Stomach (tissue), 9 donors: ENCODE measurements around the gene GFY. TPM values are rescaled to one million over a fixed set of nuclear protein-coding genes. Genes with fewer than 3 reads are reported as not detected.

Source experiments
- DNase-seq, 2 donors: peaks; one replicate each; pipeline versions ENCODE4 v3.0.0 to v3.0.0-alpha.2; 2013 to 2019
- H3K27ac ChIP-seq, 5 donors: fragments of 200-600 bp in 4 of 5; sonication (generic) in 4 of 5; one replicate each; pipeline ENCODE4 v1.5.1; 2013 to 2019; ENCODE audit warnings: mild to moderate bottlenecking in 1 of 5, moderate library complexity in 1 of 5
- H3K27me3 ChIP-seq, 3 donors: fragments of 200-600 bp; sonication (generic); one replicate each; pipeline ENCODE4 v1.5.1; 2017 to 2019; ENCODE audit warnings: mixed run types in 1 of 3
- H3K36me3 ChIP-seq, 4 donors: fragments of 200-600 bp; sonication (generic); 1 replicate in 3 of 4; 2 replicates in 1 of 4; pipeline ENCODE4 v1.5.1; 2016 to 2019
- H3K4me1 ChIP-seq, 4 donors: fragments of 200-600 bp; sonication (generic); one replicate each; pipeline ENCODE4 v1.5.1; 2016 to 2019
- H3K4me3 ChIP-seq, 4 donors: fragments of 200-600 bp; sonication (generic) in 3 of 4; one replicate each; pipeline ENCODE4 v1.5.1; 2016 to 2019; ENCODE audit warnings: mild to moderate bottlenecking in 1 of 4
- H3K9me3 ChIP-seq, 4 donors: fragments of 200-600 bp; sonication (generic); one replicate each; pipeline ENCODE4 v1.5.1; 2016 to 2019
- CTCF ChIP-seq, 7 experiments: fragments of 450-650 bp in 4 of 7; fragments of 200-600 bp in 3 of 7; sonication (generic) in 3 of 7; IDR thresholded peaks; one replicate each; pipeline ENCODE4 v1.5.1; 2016 to 2019; ENCODE audit warnings: antibody characterized with exemption in 7 of 7, control low read depth in 2 of 7, mild to moderate bottlenecking in 1 of 7
- EP300 ChIP-seq: sonication (generic); formaldehyde crosslinking; IDR thresholded peaks from one replicate; pipeline ENCODE4 v1.6.1; 2017; ENCODE audit warnings: antibody characterized with exemption
- POLR2A ChIP-seq, 4 donors: fragments of 450-650 bp; IDR thresholded peaks; one replicate each; pipeline ENCODE4 v1.6.1; 2016; ENCODE audit warnings: antibody characterized with exemption in 4 of 4, control low read depth in 2 of 4, mild to moderate bottlenecking in 1 of 4, moderate library complexity in 1 of 4
- POLR2AphosphoS5 ChIP-seq, 3 donors: sonication (generic); formaldehyde crosslinking; IDR thresholded peaks; one replicate each; pipeline ENCODE4 v1.6.1; 2016; ENCODE audit warnings: antibody characterized with exemption in 3 of 3
- WGBS, 5 donors: extraction: QIAGEN DNeasy Blood & Tissue Kit in 3 of 5; methylation state at CpG; one replicate each; pipeline versions ENCODE4 v1.1.5 to v1.1.7; 2013 to 2018; 5-methylcytosine and 5-hydroxymethylcytosine counted together
- intact Hi-C: fragments of 100-400 bp; cut with DNase I; formaldehyde crosslinking; loops from one replicate; pipeline ENCODE4 v1.15.1; 2023; ENCODE audit warnings: low total_unique reads
- polyA plus RNA-seq, 3 donors: library from polyadenylated mRNA; stranded (reverse); fragments of 200-250 nt; gene quantifications; one replicate each; pipeline ENCODE4 v1.2.3, GENCODE V29; 2013
- total RNA-seq, 5 donors: library from RNA; depleted of rRNA; stranded (reverse); fragments of >200 nt; gene quantifications; one replicate each; pipeline versions ENCODE4 v1.1.0 to v1.2.3, GENCODE V29; 2014 to 2016
- donor health status: healthy with polysubstance abuse.
- donor health status: Bipolar disorder and iron deficiency.
- donor health status: healthy.

Gene GFY
- total and polyA plus RNA-seq, 8 donors: not detected

GRCh38 chr19:49390929-49391359 is 34.2 kb upstream of the GFY start:
- Histone ChIP-seq H3K36me3 (no peaks in the 10 kb centered on the region), H3K27me3 (peaks cover 0 to 60% (median 10%) of the 10 kb centered on the region in 3 donors), H3K4me1 (peaks cover 0 to 13% (median 1%) of the 10 kb centered on the region in 4 donors), H3K4me3 (no peak overlapping the region), H3K27ac (no peak overlapping the region), H3K9me3 (no peaks in the 10 kb centered on the region)
- 30 to 52% (median 35%) methylated on average over 9 of the region's 9 CpGs for WGBS, 5 donors
- intact Hi-C loops: loop anchor here (5.0 kb wide), 1 partner anchor 51 kb away; the partner anchor contains the start of gene SLC17A7
- peak in 1 of 2 donors; percentile 34 for DNase-seq
- no peak for TF ChIP-seq POLR2AphosphoS5 (IDR thresholded peaks at IDR 0.05)
- no peak for TF ChIP-seq POLR2A (IDR thresholded peaks at IDR 0.05)
- no peak for TF ChIP-seq EP300
- no peak for TF ChIP-seq CTCF (IDR thresholded peaks at IDR 0.05)

- intact Hi-C loops: loop anchor here (5.0 kb wide), 1 partner anchor 51 kb away; the partner anchor contains the start of gene SLC17A7
- H3K27me3 ChIP-seq: peaks cover 0 to 63% (median 10%) of the 10 kb centered on the region in 3 donors
- 20 to 25% (median 23%) methylated on average over 13 to 14 of the region's 14 CpGs for WGBS, 5 donors
- peak; percentile 82 to 93 for DNase-seq
- peaks cover 0 to 13% (median 1%) of the 10 kb centered on the region in 4 donors for H3K4me1 ChIP-seq
- no peak overlapping the region for H3K27ac ChIP-seq
- TF ChIP-seq EP300 (no peak), CTCF (IDR thresholded peaks at IDR 0.05) (peak in 6 of 7 experiments; percentile 31 to 91 (median 79)), POLR2AphosphoS5 (IDR thresholded peaks at IDR 0.05) (peak in 1 of 3 donors; percentile 68)
- H3K9me3 ChIP-seq: no peaks in the 10 kb centered on the region
- H3K4me3 ChIP-seq: no peak overlapping the region
- no peaks in the 10 kb centered on the region for H3K36me3 ChIP-seq
These were observed 33.4 kb upstream of the GFY start for GRCh38 chr19:49391581-49392399.

DNA sequence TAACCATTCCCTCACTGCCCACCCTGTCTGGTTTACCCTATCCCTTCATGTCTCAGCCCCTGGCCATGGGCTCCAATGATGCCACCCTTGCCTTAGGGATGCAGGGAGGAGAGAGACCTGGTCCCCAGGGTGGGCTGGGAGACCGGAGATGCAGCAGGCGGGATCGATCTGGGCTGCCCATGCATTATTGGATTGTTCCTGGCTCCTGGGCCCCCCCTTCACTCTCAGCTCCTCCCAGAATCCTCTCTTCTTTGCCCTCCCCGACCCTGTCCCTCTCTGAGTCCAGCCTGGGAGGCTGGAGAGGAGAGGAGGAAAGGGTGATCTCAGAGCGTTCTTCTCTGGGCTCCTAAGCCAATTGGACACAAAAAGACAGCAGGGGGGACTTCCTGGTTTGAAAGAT is 31.3 kb upstream of the GFY start:
- Histone ChIP-seq H3K4me3 (no peak overlapping the region), H3K27me3 (peaks cover 0 to 66% (median 7%) of the 10 kb centered on the region in 3 donors), H3K36me3 (no peaks in the 10 kb centered on the region), H3K9me3 (no peaks in the 10 kb centered on the region), H3K27ac (no peak overlapping the region), H3K4me1 (peaks cover 0 to 6% (median 1%) of the 10 kb centered on the region in 4 donors)
- WGBS, 5 donors: 51 to 64% (median 61%) methylated on average over 5 of the region's 5 CpGs
- TF ChIP-seq POLR2A (IDR thresholded peaks at IDR 0.05): no peak
- TF ChIP-seq POLR2AphosphoS5 (IDR thresholded peaks at IDR 0.05): no peak
- no peak for TF ChIP-seq EP300
- no peak for TF ChIP-seq CTCF (IDR thresholded peaks at IDR 0.05)
- intact Hi-C loops: loop anchor here (5.0 kb wide), 1 partner anchor 48 kb away; the partner anchor contains the start of gene SLC17A7
- DNase-seq: no peak

GRCh38 chr19:49395581-49396407 is 29.4 kb upstream of the GFY start:
- DNase-seq: no peak
- Histone ChIP-seq H3K4me3 (no peak overlapping the region), H3K27ac (no peak overlapping the region), H3K9me3 (no peaks in the 10 kb centered on the region), H3K4me1 (peaks cover 0 to 6% (median 1%) of the 10 kb centered on the region in 4 donors), H3K36me3 (no peaks in the 10 kb centered on the region), H3K27me3 (peaks cover 0 to 55% (median 7%) of the 10 kb centered on the region in 3 donors)
- WGBS, 5 donors: 68 to 78% (median 74%) methylated on average over 13 to 15 of the region's 15 CpGs
- TF ChIP-seq POLR2AphosphoS5 (IDR thresholded peaks at IDR 0.05): no peak
- TF ChIP-seq CTCF (IDR thresholded peaks at IDR 0.05): no peak
- TF ChIP-seq EP300: no peak
- no peak for TF ChIP-seq POLR2A (IDR thresholded peaks at IDR 0.05)
- intact Hi-C loops: loop anchor here (5.0 kb wide), 1 partner anchor 37 kb away; no protein-coding TSS in a partner anchor
